HG02970 (cell line): ENCODE measurements around the gene ME3.
"Not testable (repeated sequence)": the region's sequence is repeated elsewhere in the genome, so short reads cannot be mapped to it uniquely, and the experiment has no call there.

Experiments
- ATAC-seq: cut with Tn5 transposase; IDR thresholded peaks from one replicate; pipeline ENCODE4 v1.9.1; 2021; ENCODE audit warnings: mild to moderate bottlenecking, moderate library complexity, moderate number of reproducible peaks; ENCODE audit not compliant: unreplicated experiment, low FRiP score

ME3 gene

DNA sequence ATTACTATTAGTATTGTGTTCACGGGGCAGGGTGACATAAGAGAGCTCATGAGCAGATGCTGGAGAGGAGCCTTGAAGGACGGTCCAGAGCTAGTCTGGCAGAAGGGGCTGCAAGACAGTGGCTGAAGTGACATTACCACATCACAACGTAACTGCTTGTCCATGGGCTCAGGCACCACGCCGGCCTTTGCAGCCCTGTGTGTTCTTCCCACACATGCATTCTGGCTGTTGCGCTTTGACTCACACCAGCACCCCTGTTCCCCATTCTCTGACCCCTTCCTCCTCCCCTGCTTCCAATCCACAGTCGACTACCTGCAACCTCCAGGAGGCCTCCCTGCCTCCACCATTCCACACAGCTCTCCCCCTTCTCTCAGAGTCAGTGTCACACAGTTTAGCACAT is 103.3 kb downstream of the ME3 start:
- ATAC-seq, result no peak

DNA sequence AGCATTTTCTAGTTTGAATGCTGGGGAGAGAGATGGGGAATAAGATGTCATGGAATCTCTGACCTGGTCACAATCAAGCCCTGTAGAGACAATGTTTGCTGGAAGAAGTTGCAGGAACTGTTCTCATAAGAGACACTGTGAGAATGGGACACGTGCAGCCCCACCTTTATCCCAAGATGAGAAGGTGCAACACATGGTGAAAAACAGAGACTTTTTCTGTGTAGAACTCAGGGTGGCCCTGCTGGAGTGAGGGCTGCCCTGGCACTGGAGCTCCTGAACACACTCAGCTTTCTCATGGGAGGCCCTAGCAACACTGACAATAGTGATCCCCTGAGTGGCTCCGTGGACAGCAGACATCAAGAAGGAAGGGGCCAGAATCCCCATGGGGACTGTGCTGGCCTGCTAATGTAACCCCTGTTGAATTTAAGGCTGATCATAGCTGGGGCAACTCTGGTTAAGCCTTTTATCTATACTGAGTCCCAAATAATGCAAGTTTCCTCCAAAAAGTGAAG is 106.6 kb downstream of the ME3 start:
- no peak for ATAC-seq

DNA sequence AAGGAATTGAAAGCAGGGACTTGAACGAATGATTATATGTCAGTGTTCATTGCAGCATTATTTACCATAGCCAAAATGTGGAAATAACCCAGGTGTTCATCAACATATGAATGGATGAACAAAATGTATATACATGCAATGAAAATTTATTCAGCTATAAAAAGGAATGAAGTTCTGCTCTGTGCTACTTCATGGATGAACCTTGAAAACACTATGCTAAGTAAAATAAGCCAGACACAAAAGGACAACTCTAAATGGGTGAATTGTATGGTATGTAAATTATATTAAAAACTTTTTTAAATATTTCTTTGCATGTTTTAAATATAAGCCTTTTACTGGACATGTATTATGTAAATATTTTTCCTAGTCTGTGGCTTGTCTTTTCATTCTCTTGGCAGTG is 107.0 kb downstream of the ME3 start:
- ATAC-seq, result no peak

DNA sequence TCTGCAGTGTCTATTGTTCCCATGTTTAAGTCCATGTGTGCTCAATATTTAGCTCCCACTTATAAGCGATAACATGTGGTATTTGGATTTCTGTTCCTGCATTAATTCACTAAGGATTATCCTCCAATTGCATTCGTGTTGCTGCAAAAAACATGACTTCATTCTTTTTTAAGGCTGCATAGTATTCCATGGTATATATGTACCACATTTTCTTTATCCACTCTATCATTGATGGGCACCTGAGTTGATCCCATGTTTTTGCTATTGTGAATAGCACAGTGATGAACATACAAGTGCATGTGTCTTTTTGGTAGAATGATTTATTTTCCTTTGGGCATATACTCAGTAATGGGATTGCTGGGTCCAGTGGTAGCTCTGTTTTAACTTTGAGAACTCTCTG is 109.6 kb downstream of the ME3 start:
- ATAC-seq, result not testable (repeated sequence)

DNA sequence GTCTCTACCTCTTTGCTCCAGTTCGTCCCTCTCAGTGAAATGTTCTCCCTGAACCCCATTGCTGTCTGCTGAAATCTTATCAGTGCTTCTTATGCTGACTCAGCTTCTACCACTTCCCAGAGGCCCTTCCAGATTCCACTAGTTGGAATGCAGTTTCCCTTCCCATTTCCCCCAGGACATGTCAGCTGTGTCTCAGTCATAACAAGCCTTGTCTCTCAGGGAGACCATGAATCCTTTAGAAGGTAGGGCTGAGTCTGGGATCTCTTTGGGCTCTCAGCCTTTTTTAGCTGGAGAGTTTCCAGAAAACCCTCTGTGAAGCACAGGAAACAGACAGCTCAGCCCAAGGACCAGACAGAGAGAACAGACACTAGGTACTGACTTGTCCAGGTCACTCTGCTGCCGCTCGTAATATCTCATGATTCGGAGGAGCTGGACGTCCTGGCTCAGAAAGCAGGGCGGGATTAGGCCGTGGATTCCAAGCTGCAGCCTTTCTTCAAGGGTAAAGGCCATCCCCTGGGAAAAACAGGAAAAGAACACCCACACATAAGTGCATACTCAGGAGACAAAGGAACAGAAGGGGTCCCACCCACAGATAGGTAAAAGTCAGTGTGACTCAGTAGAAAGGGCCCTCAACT is 113.0 kb downstream of the ME3 start:
- no peak for ATAC-seq

DNA sequence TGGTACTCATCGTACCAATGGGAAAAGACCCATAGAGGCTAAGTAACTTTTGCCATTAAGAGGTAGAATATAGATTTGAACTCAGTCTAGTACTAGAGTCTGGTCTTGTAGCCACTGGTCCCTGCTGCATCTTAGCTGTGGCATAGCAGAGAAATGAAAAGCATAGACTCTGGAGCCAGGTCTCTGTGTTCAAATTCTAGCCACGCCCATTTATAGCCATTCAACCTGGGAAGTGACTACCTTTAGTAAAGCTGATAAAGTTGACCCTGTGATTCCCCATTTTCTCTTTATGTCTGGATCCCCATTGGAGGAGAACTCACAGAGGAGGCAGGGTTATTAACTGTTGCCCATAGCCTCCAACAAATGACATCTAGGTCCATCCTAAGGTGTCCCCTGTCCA is 113.6 kb downstream of the ME3 start:
- no peak for ATAC-seq

DNA sequence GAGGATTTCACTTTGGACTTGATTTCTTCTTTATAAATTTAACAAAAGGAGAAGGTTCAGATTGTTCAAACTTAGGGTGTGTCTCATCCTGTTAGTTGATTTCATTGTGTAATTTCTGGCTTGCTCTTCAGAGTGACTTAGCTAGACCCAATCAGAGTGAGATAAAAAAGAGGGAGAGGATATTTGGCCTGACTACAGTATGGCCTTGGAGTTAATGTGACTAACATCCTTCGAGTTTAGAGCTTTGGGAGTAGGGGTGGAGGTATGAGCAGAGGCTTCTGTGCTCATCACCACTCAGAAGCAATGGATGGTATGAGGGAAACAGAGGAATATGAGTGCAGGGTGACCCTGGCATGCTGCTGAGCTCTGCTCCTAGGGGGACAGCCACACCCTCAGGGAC is 114.2 kb downstream of the ME3 start:
- ATAC-seq, result no peak

DNA sequence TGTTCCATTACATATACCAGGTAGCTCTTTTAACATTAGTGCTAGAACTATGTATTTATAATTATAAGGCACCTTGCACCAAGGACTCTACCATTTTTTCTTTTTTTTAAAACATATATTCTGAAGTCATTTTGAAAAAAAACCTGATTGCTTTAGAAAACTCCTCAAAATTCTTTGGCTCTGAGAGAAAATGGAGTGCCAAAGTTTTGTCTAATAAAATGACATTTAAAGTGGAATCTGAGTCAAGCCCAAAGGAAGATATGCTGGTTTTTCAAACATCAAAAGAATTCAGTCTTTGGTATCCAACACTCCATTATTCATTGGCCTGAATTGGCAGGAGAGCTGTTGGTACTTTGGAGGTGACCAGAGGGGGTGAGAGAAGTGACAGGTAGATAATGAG is 116.5 kb downstream of the ME3 start:
- no peak for ATAC-seq

DNA sequence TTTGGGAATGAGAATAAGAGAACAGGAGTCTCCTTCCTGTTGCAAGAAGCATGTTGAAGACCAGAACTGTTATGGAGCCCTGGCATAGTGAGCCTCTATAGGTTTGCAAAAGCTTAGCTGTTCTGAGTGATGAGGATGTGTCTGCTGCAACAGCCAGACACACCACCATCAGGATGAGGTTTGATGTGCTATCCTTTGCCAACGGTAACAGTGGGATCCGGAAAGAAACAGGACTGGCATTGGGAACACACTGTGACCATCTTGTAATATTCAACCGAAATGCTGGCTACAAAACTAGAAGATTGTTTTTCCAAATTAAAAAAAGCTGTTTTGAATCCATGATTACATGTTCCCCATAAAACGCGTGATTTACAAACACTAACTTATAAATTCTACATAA is 117.0 kb downstream of the ME3 start:
- no peak for ATAC-seq

DNA sequence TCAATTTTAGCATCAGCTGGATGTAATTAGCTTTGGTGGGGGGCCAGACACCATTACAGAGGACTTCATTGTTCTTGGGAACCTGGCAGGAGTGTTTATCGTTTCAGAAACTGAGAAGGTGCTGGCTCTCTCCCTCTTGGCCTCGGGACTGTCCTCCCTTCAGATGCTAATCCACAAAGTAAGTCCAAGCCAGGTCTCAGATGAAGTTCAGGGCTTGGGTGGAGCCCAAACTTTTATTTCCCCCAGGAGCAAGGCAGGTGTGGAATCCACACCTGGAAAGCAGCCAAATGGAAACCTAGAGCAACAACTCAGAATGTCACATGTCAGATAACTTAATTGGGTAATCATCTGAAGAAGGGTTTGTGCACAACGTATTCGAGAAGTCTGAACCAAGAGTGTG is 119.2 kb downstream of the ME3 start:
- ATAC-seq, result no peak

DNA sequence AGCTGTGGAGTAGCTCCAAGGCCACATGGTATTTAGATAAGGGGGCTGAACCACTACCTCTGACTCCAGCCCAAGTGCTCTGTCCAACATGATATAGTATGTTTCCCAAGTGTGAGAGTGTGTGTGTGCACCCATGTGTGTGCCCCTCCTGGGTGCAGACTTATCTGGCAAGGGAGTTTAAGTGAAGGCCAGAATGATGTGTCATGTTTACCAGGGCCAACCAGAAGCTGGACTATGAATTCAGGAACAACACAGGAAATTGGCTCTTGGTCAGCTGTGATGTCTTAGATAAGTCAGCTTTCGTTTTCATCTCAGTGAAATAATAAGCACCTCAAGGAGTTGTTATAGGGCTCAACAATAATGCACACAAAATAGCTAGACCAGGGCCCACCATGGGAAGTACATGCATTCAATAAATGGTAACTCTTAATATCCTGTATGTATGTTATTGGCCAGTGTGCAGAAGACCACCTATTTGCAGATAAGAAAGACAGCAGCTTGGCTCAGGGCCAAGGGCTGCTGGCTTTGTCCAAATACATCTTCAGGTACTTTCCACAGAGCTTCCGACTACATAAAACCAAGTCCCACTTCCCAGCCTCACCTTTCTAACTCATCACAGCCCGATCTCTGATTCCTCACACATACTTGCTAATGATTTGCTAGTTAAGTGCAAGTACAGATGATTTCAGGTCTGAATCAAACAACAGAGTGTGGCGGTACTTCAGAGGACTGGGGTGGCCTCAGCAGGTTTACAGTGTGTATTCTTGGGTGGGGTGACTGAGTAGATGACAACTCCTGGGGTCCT is 120.9 kb downstream of the ME3 start:
- no peak for ATAC-seq

DNA sequence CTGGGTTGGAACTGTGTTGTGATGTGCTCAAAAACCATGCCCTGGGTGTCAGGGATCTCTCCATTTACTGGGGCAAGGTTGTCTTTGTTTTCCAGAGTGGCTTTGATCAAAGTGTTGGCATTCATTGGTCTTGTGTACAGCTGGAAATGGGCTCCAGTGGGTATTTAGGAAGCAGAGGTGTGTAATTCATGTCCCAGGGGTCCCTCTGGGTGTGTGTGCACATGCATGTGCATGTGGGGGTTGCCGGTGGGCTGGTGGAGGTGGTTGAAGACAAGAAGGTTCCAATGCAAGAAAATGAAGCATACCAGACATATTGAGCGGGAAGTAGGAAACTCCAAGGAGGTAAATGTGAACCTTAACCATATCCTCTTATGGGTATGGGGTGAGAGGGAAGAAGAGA is 121.7 kb downstream of the ME3 start:
- no peak for ATAC-seq

DNA sequence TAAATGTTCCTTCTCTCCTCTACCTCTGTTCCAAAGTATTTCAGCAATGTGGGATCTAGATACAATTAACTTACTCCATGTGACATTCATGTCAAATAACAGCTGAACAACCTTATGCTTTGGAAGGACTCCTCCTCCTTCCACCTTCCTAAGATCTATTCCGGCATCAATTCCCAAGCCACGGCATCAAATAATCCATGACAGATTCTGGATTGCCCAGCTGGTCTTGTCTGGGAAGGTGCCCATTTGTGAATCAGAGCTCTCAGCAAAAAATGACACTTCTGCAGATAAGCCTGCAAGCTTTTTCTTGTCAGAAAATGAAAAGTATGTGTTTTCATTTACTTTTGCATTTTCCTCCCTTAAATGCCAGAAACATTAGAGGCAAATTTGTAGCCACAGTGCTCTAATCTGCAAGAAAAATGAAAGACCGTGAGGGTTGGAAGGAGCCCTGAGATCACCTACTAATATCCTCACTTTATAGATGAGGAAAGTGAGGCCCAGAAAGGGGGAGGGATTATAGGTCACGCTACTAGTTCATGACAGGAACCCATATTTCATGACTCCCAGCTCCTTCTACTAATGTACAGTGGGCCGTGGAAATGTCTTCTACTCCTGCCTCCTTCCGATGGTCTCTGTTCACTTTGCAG is 124.0 kb downstream of the ME3 start:
- no peak for ATAC-seq

DNA sequence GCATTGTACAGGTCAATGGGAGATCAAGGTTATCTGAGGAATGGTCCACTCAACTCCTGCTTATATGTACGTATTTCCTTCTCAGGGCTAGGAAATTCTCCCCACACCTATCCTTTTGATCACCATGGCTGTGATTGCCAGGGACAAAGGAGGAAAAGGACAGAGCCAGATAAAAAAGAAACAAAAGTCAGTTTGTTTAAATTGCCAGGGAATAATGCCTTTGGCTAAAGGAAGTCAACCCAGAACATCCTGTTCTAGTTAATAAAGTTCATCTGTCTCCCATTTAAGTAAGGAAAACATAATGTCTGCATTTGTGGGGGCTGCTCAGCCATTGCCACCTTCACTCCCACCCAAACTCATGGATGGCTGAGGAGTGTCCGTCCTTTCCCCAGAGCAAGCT is 124.7 kb downstream of the ME3 start:
- no peak for ATAC-seq

DNA sequence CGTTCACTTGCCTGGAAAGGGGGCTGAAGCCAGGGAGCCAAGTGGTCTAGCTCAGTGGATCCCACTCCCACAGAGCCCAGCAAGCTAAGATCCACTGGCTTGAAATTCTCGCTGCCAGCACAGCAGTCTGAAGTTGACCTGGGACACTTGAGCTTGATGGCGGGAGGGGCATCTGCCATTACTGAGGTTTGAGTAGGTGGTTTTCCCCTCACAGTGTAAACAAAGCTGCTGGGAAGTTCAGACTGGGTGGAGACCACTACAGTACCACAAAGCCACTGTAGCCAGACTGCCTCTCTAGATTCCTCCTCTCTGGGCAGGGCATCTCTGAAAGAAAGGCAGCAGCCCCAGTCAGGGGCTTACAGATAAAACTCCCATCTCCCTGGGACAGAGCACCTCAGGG is 131.1 kb downstream of the ME3 start:
- ATAC-seq, result not testable (repeated sequence)

DNA sequence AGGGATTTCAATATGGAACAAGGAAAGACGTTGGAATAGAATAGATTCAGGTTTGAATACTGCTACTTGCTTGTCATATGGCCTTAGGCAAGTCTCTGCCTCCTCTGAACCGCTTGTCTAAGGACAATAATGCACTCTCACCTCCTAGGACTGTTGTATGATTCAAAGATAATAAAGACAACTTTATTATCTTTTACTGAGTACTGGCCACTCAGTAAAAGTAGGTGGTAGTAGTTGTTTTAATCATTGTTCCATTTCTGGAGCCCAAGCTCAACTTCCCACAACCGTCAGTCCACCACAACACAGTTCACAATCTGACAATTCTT is 134.2 kb downstream of the ME3 start:
- ATAC-seq, result no peak

DNA sequence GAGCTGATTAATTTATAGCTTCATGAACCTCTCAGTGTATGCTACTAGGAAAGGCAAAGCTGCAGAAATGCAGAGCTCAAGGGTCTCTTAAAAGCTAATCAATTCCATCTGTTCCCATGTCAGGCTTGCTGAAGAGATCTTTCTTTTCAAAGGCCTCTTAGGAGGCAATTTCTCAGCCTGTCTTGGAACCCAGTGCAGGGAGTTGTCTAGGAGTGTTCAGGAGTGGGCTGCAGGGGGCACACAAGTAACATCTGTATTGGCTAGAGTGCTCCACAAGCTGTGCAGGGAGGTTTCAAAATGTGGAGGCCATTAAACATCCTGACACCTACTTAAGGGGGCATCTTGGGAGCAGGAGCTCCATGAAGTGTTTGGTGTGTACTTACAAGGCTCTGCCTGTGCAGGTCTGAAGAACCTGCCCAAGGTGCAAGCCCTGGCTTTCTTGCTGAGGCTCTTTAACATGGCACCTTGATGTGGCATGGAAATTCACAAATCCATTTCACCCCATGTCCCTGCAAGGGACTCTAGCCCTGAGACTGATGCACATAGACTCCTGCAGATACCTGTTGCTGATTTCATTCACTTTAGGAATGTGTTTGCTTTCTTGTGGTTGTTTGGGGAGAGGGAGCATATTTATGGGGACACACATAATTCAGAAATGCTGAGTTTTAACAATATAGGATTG is 134.7 kb downstream of the ME3 start:
- no peak for ATAC-seq

DNA sequence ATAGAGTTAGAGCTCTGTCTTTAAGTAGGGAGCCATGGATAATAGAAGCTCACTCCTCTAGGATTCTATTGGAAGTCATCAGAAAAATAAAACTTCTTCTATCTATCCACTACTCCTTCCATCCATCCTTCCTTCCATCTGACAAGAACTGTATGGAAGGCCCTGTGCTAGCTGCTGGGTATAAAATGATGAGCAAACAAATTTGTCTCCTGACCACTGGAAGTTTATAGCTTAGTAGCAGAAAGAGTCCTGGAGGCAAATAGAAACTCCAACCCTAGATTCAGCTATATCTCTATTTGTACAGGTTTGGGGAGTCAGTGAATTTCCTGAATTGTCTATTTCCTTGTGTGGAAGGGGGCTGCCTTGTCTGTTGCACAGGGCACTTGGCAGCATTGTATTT is 136.6 kb downstream of the ME3 start:
- ATAC-seq, result no peak

DNA sequence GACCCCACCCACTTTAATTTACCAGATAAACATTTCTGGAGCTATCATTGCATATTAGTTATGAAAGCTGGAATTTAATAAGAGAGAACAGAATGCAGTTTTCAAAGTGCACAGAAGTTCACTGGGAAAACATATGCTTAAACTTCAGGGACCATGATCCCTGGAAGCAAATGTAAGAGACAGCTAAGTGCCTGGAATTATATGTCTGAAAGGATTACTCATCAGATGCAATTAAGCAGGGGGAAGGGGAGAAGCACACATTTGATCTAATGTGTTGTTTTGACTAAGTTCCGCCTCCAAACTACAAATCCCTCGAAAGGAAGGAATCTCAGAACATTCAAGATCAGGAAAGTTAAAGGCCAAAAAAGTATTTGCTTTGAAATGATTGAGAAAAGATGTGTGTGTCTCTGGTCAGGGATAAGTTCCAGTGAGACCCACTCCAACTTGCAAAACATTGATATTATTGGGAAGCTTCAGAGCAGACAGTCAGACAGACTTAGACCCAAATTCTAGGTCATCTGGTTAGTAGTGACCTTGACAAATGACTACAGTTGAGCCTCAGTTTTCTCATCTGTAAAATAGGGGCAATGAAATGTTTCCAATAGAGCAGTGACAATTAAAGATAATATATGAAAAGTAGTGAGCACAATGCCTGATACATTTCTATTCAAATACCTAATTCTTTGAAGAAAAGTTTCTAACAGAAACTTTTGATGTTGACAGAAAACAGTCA is 147.6 kb downstream of the ME3 start:
- no peak for ATAC-seq

DNA sequence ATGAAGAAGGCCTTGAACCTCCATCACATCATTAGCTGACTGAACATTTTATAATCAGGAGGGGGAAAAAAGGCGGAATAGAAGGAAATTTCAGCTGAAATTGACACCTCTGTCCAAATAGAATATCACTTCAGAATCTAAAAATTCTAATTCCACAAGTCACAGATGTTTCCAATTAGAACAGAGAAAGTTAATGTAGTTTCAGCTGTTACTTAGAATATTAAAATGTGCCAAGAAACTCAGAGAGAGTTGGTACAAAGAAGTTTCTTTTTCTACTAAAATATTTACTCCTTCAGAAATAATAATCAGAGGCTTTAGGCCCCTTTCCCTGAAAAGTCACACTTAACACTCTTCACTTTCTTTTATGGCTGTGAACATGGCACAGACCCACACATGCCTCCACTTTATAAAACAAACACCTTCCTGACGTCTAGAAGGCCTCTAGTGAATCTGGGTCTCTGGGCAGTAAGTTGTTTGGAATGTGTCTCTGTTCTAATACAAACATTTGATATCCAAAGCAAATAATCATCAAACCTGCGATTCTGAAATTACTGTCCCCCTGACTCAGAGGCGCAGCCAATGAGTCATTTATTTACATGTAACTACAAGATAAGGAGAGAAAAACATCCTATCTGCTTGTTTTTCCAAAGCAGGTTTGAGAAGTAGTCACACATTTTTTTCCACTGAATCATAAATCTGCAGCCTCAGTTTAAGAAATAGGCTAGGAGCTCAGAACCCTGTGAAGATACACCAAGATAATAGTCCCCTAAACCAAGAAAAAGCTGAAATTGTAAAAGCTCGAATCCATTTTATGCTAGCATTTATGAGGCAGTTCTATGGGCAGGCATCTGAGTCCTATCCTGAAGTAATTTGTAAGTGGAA is 148.4 kb downstream of the ME3 start:
- ATAC-seq, result no peak
